ENCODE data around the gene IREB2. TPM values are rescaled to one million over a fixed set of nuclear protein-coding genes. Genes with fewer than 3 reads are reported as not detected.

IREB2 gene
- total RNA-seq, 4 donors from 2014 or later, result 20.1 to 71.7 (median 40.7) TPM

DNA sequence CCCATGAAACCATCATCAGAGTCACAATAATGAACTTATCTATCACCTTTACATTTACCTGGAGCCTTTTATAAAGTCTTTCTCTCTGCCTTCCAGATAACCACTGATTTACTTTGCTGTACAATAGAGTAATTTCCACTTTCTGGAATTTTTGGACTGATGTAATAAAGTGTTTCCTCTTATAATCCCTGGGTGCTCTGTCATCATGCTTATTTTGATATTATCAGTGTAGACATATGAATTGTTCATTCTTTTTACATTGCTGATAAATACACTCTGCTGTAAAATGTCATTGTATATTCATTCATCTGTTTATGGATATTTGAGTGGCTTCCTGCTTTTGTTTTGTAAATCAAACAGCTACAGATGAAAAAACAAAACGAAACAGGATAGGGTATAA, 27.0 kb upstream of the IREB2 start:
- no peaks in the 10 kb centered on the region for H3K9me3 ChIP-seq
- no peaks in the 10 kb centered on the region for H3K36me3 ChIP-seq
- H3K4me1 ChIP-seq, result peaks cover 0 to 29% (median 5%) of the 10 kb centered on the region in 4 donors
- in situ Hi-C loops (cut with MboI; ENCODE audit: low pct_ligation_motif_present in 1 of 4, low pct_unique_long_range_greater_than_20kb in 1 of 4, low sequenced_read_pairs in 3 of 4) (loop anchor here in 1 of 4 donors (10.0 kb wide), 1 partner anchor 96 kb away; no protein-coding TSS in a partner anchor), intact Hi-C loops (cut with DNase I; ENCODE audit: low total_unique reads) (no loop called here)
- DNase-seq, result no peak
- TF ChIP-seq POLR2A (IDR thresholded peaks at IDR 0.05) (no peak), EP300 (IDR thresholded peaks at IDR 0.05; ENCODE audit: low read depth) (no peak), POLR2AphosphoS5 (IDR thresholded peaks at IDR 0.05) (no peak)
- TF ChIP-seq, protein P1, sequence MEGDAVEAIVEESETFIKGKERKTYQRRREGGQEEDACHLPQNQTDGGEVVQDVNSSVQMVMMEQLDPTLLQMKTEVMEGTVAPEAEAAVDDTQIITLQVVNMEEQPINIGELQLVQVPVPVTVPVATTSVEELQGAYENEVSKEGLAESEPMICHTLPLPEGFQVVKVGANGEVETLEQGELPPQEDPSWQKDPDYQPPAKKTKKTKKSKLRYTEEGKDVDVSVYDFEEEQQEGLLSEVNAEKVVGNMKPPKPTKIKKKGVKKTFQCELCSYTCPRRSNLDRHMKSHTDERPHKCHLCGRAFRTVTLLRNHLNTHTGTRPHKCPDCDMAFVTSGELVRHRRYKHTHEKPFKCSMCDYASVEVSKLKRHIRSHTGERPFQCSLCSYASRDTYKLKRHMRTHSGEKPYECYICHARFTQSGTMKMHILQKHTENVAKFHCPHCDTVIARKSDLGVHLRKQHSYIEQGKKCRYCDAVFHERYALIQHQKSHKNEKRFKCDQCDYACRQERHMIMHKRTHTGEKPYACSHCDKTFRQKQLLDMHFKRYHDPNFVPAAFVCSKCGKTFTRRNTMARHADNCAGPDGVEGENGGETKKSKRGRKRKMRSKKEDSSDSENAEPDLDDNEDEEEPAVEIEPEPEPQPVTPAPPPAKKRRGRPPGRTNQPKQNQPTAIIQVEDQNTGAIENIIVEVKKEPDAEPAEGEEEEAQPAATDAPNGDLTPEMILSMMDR (IDR thresholded peaks at IDR 0.05), result no peak
- WGBS, 2 donors (ENCODE audit: low coverage in 1 of 2), result 40 to 48% methylated on average over 1 of the region's 1 CpG
- H3K4me3 ChIP-seq, result no peak overlapping the region
- no peak overlapping the region for H3K27ac ChIP-seq
- H3K27me3 ChIP-seq, result no peaks in the 10 kb centered on the region

DNA sequence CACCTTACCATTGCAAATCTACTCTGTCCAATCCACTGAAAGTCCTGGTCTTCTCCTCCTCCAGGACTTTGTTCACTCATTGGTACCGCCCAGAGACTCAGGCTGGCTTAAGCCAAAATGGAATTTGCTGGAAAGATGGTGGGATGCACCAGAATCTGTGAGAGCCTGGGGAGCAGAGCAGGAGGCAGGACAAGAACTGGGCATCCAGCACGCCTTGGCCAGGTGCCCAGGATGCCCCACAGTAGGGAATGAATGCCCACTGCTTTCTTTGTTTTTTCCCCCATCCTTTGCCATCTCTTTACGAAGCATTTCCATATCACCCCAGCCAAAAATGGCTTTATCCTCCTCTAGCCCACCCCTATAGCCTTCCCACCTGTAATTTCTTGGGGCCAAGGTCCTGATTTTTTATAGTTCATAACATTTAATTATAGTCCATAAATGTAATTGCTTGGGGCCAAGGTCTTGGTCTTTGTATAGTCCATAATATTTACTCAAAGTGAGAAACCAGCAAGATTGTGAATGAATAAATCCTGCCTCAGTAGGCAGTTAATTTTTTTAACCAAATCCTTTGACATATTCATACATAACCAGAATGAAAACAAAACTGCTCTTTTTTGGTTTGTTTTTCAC, 23.3 kb upstream of the IREB2 start:
- Histone ChIP-seq H3K36me3 (no peaks in the 10 kb centered on the region), H3K9me3 (no peaks in the 10 kb centered on the region), H3K4me3 (no peak overlapping the region), H3K4me1 (peaks cover 0 to 50% (median 16%) of the 10 kb centered on the region in 4 donors), H3K27ac (peak overlapping the region; percentile 35 to 68 (median 61)), H3K27me3 (no peaks in the 10 kb centered on the region)
- DNase-seq, result no peak
- in situ Hi-C loops (cut with MboI; ENCODE audit: low pct_ligation_motif_present in 1 of 4, low pct_unique_long_range_greater_than_20kb in 1 of 4, low sequenced_read_pairs in 3 of 4) (loop anchor here in 1 of 4 donors (10.0 kb wide), 1 partner anchor 100 kb away; no protein-coding TSS in a partner anchor), intact Hi-C loops (cut with DNase I; ENCODE audit: low total_unique reads) (no loop called here)
- WGBS, 2 donors (ENCODE audit: low coverage in 1 of 2), result 36 to 40% methylated on average over 1 to 3 of the region's 3 CpGs
- TF ChIP-seq POLR2AphosphoS5 (IDR thresholded peaks at IDR 0.05) (no peak), POLR2A (IDR thresholded peaks at IDR 0.05) (no peak), EP300 (IDR thresholded peaks at IDR 0.05; ENCODE audit: low read depth) (no peak)
- TF ChIP-seq, protein P1 (IDR thresholded peaks at IDR 0.05), result no peak

DNA sequence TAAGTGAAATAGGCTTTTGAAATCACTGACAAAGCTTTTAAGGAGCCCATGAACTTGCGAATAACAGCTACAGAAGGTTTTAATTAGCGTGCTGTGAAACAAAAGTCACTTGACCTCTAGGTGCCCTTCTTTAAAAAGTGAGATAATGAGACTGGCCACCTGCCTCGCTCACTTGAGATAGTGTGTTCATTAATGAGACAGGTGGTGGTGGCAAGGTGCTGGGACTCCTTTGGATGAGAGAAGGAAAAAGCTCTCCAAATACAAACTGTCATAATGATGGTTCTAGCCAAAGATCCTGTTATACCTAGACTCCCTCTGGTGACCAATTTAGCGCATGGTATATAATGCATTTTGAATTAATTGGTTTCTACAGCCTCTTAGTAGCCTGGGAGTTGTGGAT, 22.7 kb upstream of the IREB2 start:
- in situ Hi-C loops (cut with MboI; ENCODE audit: low pct_ligation_motif_present in 1 of 4, low pct_unique_long_range_greater_than_20kb in 1 of 4, low sequenced_read_pairs in 3 of 4) (loop anchor here in 1 of 4 donors (10.0 kb wide), 1 partner anchor 100 kb away; no protein-coding TSS in a partner anchor), intact Hi-C loops (cut with DNase I; ENCODE audit: low total_unique reads) (no loop called here)
- TF ChIP-seq, protein P1 (IDR thresholded peaks at IDR 0.05), result peak in 4 of 5 experiments; percentile 29 to 61 (median 42)
- TF ChIP-seq POLR2AphosphoS5 (IDR thresholded peaks at IDR 0.05) (no peak), POLR2A (IDR thresholded peaks at IDR 0.05) (no peak), EP300 (IDR thresholded peaks at IDR 0.05; ENCODE audit: low read depth) (no peak)
- Histone ChIP-seq H3K27ac (peak overlapping the region; percentile 35 to 68 (median 61)), H3K27me3 (no peaks in the 10 kb centered on the region), H3K4me1 (peaks cover 0 to 50% (median 16%) of the 10 kb centered on the region in 4 donors), H3K36me3 (no peaks in the 10 kb centered on the region), H3K4me3 (no peak overlapping the region), H3K9me3 (no peaks in the 10 kb centered on the region)
- DNase-seq, result no peak
- 31 to 46% methylated on average over 4 of the region's 4 CpGs for WGBS, 2 donors (ENCODE audit: low coverage in 1 of 2)

DNA sequence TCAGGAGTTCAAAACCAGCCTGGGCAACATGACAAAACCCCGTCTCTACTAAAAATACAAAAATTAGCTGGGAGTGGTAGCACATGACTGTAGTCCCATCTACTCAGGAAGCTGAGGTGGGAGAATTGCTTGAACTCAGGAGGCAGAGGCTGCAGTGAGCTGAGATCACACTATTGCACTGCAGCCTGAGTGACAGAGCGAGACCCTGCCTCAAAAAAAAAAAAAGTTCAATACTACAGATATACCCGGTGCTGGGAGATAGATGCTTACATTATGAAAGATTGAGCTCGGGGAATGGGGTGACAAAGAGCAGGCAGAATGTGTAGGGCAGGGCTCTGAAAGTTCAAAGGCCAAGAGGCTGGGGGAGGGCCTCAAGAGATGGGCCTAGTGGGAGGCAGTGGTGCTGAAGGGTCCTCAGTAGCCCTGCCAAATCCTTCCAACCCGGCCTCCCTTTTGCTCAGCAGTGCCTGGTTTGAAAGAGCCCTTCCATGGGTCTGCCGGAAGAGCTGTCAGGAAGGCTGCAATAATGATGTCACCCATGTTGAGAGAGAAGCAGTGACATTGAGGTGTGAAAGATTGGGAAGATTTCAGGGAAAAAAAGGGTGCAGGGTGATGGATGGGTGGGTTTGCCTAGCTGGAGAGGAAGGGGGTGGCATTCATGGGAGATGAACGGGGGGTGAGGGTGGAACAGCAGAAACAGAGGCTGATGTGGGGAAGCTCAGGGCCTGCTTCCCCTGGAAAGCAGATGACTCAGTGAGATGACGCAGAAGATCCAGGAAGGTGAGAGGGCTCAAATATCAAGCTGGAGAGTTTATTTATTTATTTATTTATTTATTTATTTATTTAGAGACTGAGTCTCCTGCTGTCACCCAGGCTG, 20.0 kb upstream of the IREB2 start:
- in situ Hi-C loops (cut with MboI; ENCODE audit: low pct_ligation_motif_present in 1 of 4, low pct_unique_long_range_greater_than_20kb in 1 of 4, low sequenced_read_pairs in 3 of 4) (loop anchor here in 1 of 4 donors (10.0 kb wide), 1 partner anchor 103 kb away; no protein-coding TSS in a partner anchor), intact Hi-C loops (cut with DNase I; ENCODE audit: low total_unique reads) (no loop called here)
- no peak overlapping the region for H3K4me3 ChIP-seq
- 70 to 81% methylated on average over 7 to 8 of the region's 8 CpGs for WGBS, 2 donors (ENCODE audit: low coverage in 1 of 2)
- no peaks in the 10 kb centered on the region for H3K9me3 ChIP-seq
- TF ChIP-seq, protein P1 (IDR thresholded peaks at IDR 0.05), result no peak
- TF ChIP-seq POLR2AphosphoS5 (IDR thresholded peaks at IDR 0.05) (no peak), POLR2A (IDR thresholded peaks at IDR 0.05) (no peak), EP300 (IDR thresholded peaks at IDR 0.05; ENCODE audit: low read depth) (no peak)
- DNase-seq, result no peak
- no peaks in the 10 kb centered on the region for H3K36me3 ChIP-seq
- H3K4me1 ChIP-seq, result peaks cover 5 to 61% (median 23%) of the 10 kb centered on the region in 4 donors
- H3K27ac ChIP-seq, result no peak overlapping the region
- no peaks in the 10 kb centered on the region for H3K27me3 ChIP-seq
